ENCODE results near the gene KRTAP13-2. TPM values are rescaled to one million over a fixed set of nuclear protein-coding genes. Genes with fewer than 3 reads are reported as not detected.

The KRTAP13-2 gene
- not detected in 2 replicates for total RNA-seq
- not detected for polyA plus RNA-seq (2012)

GRCh38 chr21:30372139-30372770 is at the start of gene KRTAP13-2:
TSS of gene KRTAP13-2 (minus strand) at chr21:30372271. CDS start at chr21:30372213, 58 bp downstream.
- no peak for DNase-seq (ENCODE audit: low read depth)

- no peak for DNase-seq (ENCODE audit: low read depth)
These were observed 43.9 kb upstream of the KRTAP13-2 start for GRCh38 chr21:30415993-30416392.

GRCh38 chr21:30408782-30409494 is 36.9 kb upstream of the KRTAP13-2 start:
- no peak for DNase-seq (ENCODE audit: low read depth)

- no peak for DNase-seq (ENCODE audit: low read depth)
These were observed 23.7 kb upstream of the KRTAP13-2 start, which contains the start of gene KRTAP13-1 for GRCh38 chr21:30395731-30396130. TSS of gene KRTAP13-1 (plus strand) at chr21:30396031. CDS start at chr21:30396087, 56 bp downstream.

- DNase-seq (ENCODE audit: low read depth) = no peak
These were observed 19.5 kb upstream of the KRTAP13-2 start for GRCh38 chr21:30391492-30392025.

GRCh38 chr21:30382201-30382600 is 10.1 kb upstream of the KRTAP13-2 start:
- DNase-seq (ENCODE audit: low read depth) = no peak

GRCh38 chr21:30355906-30356305 is 16.2 kb downstream of the KRTAP13-2 start:
- DNase-seq (ENCODE audit: low read depth) = no peak

GRCh38 chr21:30354308-30355005 is 17.6 kb downstream of the KRTAP13-2 start:
- DNase-seq (ENCODE audit: low read depth) = no peak

- no peak for DNase-seq (ENCODE audit: low read depth)
These were observed 20.5 kb downstream of the KRTAP13-2 start for GRCh38 chr21:30351534-30351933.

GRCh38 chr21:30349572-30349971 is 22.5 kb downstream of the KRTAP13-2 start:
- no peak for DNase-seq (ENCODE audit: low read depth)

GRCh38 chr21:30348506-30348905 is 23.6 kb downstream of the KRTAP13-2 start, which contains the start of gene KRTAP23-1:
TSS of gene KRTAP23-1 (minus strand) at chr21:30348606. CDS start at chr21:30348606, 0 bp downstream.
- no peak for DNase-seq (ENCODE audit: low read depth)

GRCh38 chr21:30345014-30345413 is 27.1 kb downstream of the KRTAP13-2 start:
- no peak for DNase-seq (ENCODE audit: low read depth)

- peak; percentile 6 for DNase-seq (ENCODE audit: low read depth)
These were observed 31.1 kb downstream of the KRTAP13-2 start for GRCh38 chr21:30340714-30341573.

- DNase-seq (ENCODE audit: low read depth) = no peak
These were observed 33.4 kb downstream of the KRTAP13-2 start for GRCh38 chr21:30338717-30339116.

GRCh38 chr21:30337772-30338171 is 34.3 kb downstream of the KRTAP13-2 start:
- no peak for DNase-seq (ENCODE audit: low read depth)

- no peak for DNase-seq (ENCODE audit: low read depth)
These were observed 34.8 kb downstream of the KRTAP13-2 start, which contains the start of gene KRTAP27-1 for GRCh38 chr21:30337276-30337744. TSS of gene KRTAP27-1 (minus strand) at chr21:30337694. CDS start at chr21:30337668, 26 bp downstream.

GRCh38 chr21:30336596-30336995 is 35.5 kb downstream of the KRTAP13-2 start:
- DNase-seq (ENCODE audit: low read depth) = no peak

GRCh38 chr21:30333736-30334135 is 38.3 kb downstream of the KRTAP13-2 start:
- no peak for DNase-seq (ENCODE audit: low read depth)

GRCh38 chr21:30332681-30333080 is 39.4 kb downstream of the KRTAP13-2 start:
- no peak for DNase-seq (ENCODE audit: low read depth)

GRCh38 chr21:30329203-30329875 is 42.7 kb downstream of the KRTAP13-2 start:
- no peak for DNase-seq (ENCODE audit: low read depth)
